ENCODE data around the gene MARCO. TPM values are rescaled to one million over a fixed set of nuclear protein-coding genes. Genes with fewer than 3 reads are reported as not detected.

MARCO gene
- total RNA-seq, 1 experiment from 2014 or later, result not detected

DNA sequence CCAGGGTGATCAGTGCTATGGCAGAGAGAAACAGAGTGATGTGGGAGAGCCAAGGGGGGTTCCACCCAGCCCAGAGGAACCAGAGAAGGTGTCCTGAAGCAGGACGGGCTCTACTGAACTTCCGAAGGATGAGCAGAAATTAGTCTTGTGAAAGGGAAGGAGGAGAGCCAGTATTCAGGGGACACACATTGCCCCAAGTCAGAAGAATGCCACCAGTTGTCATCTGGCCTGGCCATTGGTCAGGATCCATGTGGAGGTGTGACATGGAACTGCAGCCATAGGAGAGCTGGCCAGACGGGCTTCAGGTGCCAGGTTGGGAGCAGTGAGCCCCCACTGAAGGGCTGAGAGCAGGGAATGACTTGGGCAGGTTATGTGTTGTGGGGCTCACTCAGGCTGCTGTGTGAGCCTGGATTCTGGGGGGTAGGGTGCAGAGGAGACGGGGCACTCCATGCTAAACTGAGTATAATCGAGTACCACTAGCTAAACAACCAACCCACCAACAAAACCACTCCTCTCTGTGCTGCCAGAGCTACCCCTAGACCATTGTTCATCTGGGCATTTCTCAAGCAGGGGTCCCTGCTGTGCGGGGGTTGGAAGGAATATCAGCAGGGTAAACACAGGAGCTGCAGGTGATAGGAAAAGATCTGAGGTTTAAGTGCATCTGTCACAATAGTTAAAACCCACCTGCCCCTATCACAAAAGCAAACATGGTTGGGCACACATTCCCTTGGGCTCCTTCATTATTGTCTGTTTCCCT is 25.3 kb downstream of the MARCO start:
- H3K27me3 ChIP-seq (ENCODE audit: insufficient read depth, low read length), result no peaks in the 10 kb centered on the region
- TF ChIP-seq, protein P1, sequence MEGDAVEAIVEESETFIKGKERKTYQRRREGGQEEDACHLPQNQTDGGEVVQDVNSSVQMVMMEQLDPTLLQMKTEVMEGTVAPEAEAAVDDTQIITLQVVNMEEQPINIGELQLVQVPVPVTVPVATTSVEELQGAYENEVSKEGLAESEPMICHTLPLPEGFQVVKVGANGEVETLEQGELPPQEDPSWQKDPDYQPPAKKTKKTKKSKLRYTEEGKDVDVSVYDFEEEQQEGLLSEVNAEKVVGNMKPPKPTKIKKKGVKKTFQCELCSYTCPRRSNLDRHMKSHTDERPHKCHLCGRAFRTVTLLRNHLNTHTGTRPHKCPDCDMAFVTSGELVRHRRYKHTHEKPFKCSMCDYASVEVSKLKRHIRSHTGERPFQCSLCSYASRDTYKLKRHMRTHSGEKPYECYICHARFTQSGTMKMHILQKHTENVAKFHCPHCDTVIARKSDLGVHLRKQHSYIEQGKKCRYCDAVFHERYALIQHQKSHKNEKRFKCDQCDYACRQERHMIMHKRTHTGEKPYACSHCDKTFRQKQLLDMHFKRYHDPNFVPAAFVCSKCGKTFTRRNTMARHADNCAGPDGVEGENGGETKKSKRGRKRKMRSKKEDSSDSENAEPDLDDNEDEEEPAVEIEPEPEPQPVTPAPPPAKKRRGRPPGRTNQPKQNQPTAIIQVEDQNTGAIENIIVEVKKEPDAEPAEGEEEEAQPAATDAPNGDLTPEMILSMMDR (conservative IDR thresholded peaks at IDR 0.05), result no peak
- H2AK5ac ChIP-seq (ENCODE audit: insufficient read length, low read length), result no peak overlapping the region
- peaks cover 29% of the 10 kb centered on the region for H3K27me3 Mint-ChIP-seq (ENCODE audit: low read depth)
- no peak overlapping the region for H3K14ac ChIP-seq (ENCODE audit: insufficient read depth, low read length)
- H3K23me2 ChIP-seq (ENCODE audit: insufficient read length, low read depth, low read length, poor library complexity, severe bottlenecking), result no peaks in the 10 kb centered on the region
- H3K18ac ChIP-seq (ENCODE audit: insufficient read length, low read depth, low read length), result no peak overlapping the region
- no peak overlapping the region for H3K4me2 ChIP-seq (ENCODE audit: insufficient read depth, insufficient read length, low read length)
- H3T11ph ChIP-seq (ENCODE audit: low read length), result no peak overlapping the region
- no CpG with 5 or more reads among the region's 6 CpGs for WGBS (ENCODE audit: extremely low coverage, insufficient read length, low lambda C conversion rate)
- DNase-seq, result no peak
- H4K5ac ChIP-seq (ENCODE audit: insufficient read length, low read depth, low read length), result no peak overlapping the region
- no peaks in the 10 kb centered on the region for H3K79me1 ChIP-seq (ENCODE audit: insufficient read depth, low read depth, low read length, poor library complexity, severe bottlenecking)
- no peak overlapping the region for H2AFZ ChIP-seq (ENCODE audit: low read length)
- no peak overlapping the region for H2BK15ac ChIP-seq (ENCODE audit: low read depth, low read length)
- H2BK12ac ChIP-seq (ENCODE audit: insufficient read length, low read depth, low read length), result no peak overlapping the region
- no peaks in the 10 kb centered on the region for H3K36me3 Mint-ChIP-seq (ENCODE audit: insufficient read depth in 1 of 3, low read depth in 3 of 3)
- H3K4me1 ChIP-seq (ENCODE audit: insufficient read depth, low read length), result no peaks in the 10 kb centered on the region
- no peaks in the 10 kb centered on the region for H3K79me2 ChIP-seq (ENCODE audit: insufficient read depth, low read length)
- no peak overlapping the region for H3K9ac ChIP-seq (ENCODE audit: extremely low read depth, insufficient read length, low read length)
- no peak overlapping the region for H3K4me3 Mint-ChIP-seq
- no peak overlapping the region for H2BK5ac ChIP-seq (ENCODE audit: insufficient read length, low read length)
- no peak overlapping the region for H2BK20ac ChIP-seq (ENCODE audit: low read depth, low read length, poor library complexity, severe bottlenecking)
- H3K23ac ChIP-seq (ENCODE audit: insufficient read length, low read depth, low read length), result no peak overlapping the region
- no peak overlapping the region for H3K4ac ChIP-seq (ENCODE audit: low read depth, low read length)
- no peak overlapping the region for H2BK120ac ChIP-seq (ENCODE audit: low read depth, low read length, poor library complexity, severe bottlenecking)
- H4K8ac ChIP-seq (replicated peaks; ENCODE audit: insufficient read length, low read depth, low read length), result no peak overlapping the region
- H4K20me1 ChIP-seq (ENCODE audit: control insufficient read depth, insufficient read depth, insufficient read length), result no peaks in the 10 kb centered on the region
- H3K4me1 Mint-ChIP-seq, result peaks cover 9% of the 10 kb centered on the region in 2 experiments
- no peak overlapping the region for H3K27ac Mint-ChIP-seq
- H3K9me3 ChIP-seq (ENCODE audit: control insufficient read depth, low read depth, low read length), result no peaks in the 10 kb centered on the region
- H3K27ac ChIP-seq (ENCODE audit: insufficient read length, low read depth, low read length), result no peak overlapping the region
- H3K56ac ChIP-seq (ENCODE audit: insufficient read length, low read depth, low read length), result no peak overlapping the region
- no peaks in the 10 kb centered on the region for H3K9me3 Mint-ChIP-seq
- no peak overlapping the region for H4K91ac ChIP-seq (ENCODE audit: insufficient read length, low read depth, low read length)
